Chondrocyte (in vitro differentiated cells): ENCODE measurements around the gene NAV3. TPM values are rescaled to one million over a fixed set of nuclear protein-coding genes. Genes with fewer than 3 reads are reported as not detected.

Source experiments
- DNase-seq: peaks from one replicate; pipeline ENCODE4 v3.0.0; 2021; ENCODE audit warnings: mixed read lengths, low spot score
- H3K27ac Mint-ChIP-seq: one replicate; pipeline ENCODE4 v1.8.0; 2021; ENCODE audit warnings: mild to moderate bottlenecking, moderate library complexity, mixed read lengths; ENCODE audit not compliant: unreplicated experiment
- H3K27me3 Mint-ChIP-seq: 2 replicates; pipeline ENCODE4 v1.8.0; 2021; ENCODE audit warnings: low read depth, mixed read lengths
- H3K36me3 Mint-ChIP-seq: 2 replicates; pipeline ENCODE4 v1.8.0; 2021; ENCODE audit warnings: low read depth, mixed read lengths
- H3K4me1 Mint-ChIP-seq: 2 replicates; pipeline ENCODE4 v1.8.0; 2021; ENCODE audit warnings: low read depth, mild to moderate bottlenecking, mixed read lengths
- H3K4me3 Mint-ChIP-seq: one replicate; pipeline ENCODE4 v1.8.0; 2021; ENCODE audit warnings: mild to moderate bottlenecking, moderate library complexity, mixed read lengths; ENCODE audit not compliant: unreplicated experiment
- H3K9me3 Mint-ChIP-seq: 2 replicates; pipeline ENCODE4 v1.8.0; 2021; ENCODE audit warnings: low read depth, mixed read lengths
- total RNA-seq: library from RNA; stranded (reverse); gene quantifications from 3 replicates; pipeline ENCODE4 v1.2.1, GENCODE V29; 2021
- TF ChIP-seq, protein P1 (sequence below): fragments of 200-600 bp; sonication (generic); IDR thresholded peaks from 2 replicates; pipeline ENCODE4 v1.5.0; 2021; ENCODE audit warnings: antibody characterized with exemption, mild to moderate bottlenecking, moderate library complexity

Gene NAV3
- total RNA-seq, 1 donor from 2014 or later: 29.9 TPM

DNA sequence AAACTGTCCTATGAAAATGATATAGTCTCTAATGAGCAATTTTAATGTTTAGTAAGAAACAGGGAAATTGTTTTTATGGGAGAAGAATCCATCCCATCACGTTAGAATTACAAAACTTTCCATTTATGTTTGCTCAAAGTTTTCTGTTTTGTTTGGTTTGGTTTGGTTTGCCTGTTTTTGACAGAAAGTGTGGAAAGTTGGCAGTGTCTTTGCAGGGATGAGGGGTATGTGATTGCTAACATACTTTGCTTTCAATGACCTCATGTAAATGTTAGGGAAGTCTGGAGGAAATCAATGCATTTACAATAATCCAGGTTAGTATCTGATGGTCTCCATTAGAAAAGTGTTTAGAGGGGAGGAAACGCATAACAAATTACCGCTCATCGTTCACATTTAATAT is 12.3 kb upstream of the NAV3 start:
- Mint-ChIP-seq H3K27ac (no peak overlapping the region), H3K36me3 (no peaks in the 10 kb centered on the region), H3K9me3 (no peaks in the 10 kb centered on the region), H3K27me3 (peaks cover 3% of the 10 kb centered on the region), H3K4me3 (no peak overlapping the region), H3K4me1 (peaks cover 6% of the 10 kb centered on the region)
- TF ChIP-seq, protein P1, sequence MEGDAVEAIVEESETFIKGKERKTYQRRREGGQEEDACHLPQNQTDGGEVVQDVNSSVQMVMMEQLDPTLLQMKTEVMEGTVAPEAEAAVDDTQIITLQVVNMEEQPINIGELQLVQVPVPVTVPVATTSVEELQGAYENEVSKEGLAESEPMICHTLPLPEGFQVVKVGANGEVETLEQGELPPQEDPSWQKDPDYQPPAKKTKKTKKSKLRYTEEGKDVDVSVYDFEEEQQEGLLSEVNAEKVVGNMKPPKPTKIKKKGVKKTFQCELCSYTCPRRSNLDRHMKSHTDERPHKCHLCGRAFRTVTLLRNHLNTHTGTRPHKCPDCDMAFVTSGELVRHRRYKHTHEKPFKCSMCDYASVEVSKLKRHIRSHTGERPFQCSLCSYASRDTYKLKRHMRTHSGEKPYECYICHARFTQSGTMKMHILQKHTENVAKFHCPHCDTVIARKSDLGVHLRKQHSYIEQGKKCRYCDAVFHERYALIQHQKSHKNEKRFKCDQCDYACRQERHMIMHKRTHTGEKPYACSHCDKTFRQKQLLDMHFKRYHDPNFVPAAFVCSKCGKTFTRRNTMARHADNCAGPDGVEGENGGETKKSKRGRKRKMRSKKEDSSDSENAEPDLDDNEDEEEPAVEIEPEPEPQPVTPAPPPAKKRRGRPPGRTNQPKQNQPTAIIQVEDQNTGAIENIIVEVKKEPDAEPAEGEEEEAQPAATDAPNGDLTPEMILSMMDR: no peak
- DNase-seq: no peak

DNA sequence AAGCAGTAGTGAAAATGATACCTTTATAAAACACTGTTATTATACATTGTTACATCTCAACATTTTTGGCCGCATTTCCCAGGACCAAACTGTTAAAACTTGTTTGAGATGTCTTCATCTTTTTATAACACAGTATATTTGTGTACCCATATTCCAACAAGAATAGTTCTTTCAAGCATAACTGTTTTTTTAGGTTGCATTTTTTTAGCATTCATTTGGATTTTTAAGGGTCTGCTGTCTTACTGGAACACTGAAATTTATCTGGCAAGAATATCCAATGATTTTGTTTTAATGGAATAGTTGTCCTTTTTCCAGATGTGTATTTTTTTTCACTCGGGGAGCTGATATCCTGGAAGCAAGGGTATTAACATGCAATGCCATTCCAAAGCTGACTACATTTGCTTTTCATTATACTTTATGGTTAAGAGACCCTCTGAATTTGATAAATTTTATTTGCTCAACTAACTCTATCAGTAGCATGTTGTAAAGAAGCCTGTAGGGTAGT is 8.9 kb upstream of the NAV3 start:
- no peaks in the 10 kb centered on the region for H3K4me1 Mint-ChIP-seq
- peaks cover 5% of the 10 kb centered on the region for H3K9me3 Mint-ChIP-seq
- H3K27me3 Mint-ChIP-seq: peaks cover 3% of the 10 kb centered on the region
- no peak overlapping the region for H3K4me3 Mint-ChIP-seq
- no peak overlapping the region for H3K27ac Mint-ChIP-seq
- no peak for DNase-seq
- peaks cover 2% of the 10 kb centered on the region for H3K36me3 Mint-ChIP-seq
- TF ChIP-seq, protein P1: no peak

DNA sequence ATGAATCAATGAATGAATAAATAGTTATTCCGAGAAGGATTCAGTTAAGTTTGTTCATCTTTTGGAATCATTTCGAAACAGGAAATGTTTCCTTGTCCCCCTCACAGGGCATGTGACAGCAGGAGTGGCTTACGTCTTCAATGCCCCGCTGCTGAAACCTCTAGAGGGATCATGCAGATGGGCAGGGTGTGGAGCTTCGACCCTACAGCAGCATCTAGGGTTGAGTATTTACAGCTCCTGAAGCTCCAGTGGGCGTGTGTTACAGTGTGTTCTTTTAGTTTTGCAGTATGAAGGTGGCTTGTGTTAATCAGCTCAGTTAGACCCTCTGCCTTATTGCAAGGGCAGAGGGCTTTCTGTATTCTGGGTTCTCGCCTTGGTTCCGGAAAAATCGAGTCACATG is 2.6 kb downstream of the NAV3 start:
- TF ChIP-seq, protein P1: no peak
- no peaks in the 10 kb centered on the region for H3K36me3 Mint-ChIP-seq
- no peaks in the 10 kb centered on the region for H3K9me3 Mint-ChIP-seq
- no peak overlapping the region for H3K27ac Mint-ChIP-seq
- DNase-seq: no peak
- no peak overlapping the region for H3K4me3 Mint-ChIP-seq
- peaks cover 24% of the 10 kb centered on the region for H3K4me1 Mint-ChIP-seq
- H3K27me3 Mint-ChIP-seq: no peaks in the 10 kb centered on the region

DNA sequence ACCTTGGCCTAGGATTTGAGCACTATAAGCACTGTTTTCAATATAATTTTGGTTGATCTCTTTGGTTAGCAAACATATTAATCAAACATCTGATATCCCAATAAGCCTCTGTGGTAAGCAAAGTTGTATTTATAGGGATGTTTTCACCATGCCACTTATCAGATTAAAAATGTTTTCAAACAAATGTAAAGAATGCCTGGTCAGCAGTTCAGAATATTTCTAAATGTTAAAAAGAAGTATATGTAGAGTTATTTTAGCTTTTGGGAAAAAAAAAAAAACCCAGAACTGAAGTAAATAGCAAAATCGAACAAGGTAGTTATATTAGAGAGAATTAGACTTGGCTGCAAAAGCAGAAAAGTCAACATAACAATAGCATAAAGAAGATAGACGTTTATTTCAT is 3.9 kb downstream of the NAV3 start:
- Mint-ChIP-seq H3K4me1 (peaks cover 19% of the 10 kb centered on the region), H3K27me3 (no peaks in the 10 kb centered on the region), H3K4me3 (no peak overlapping the region), H3K36me3 (no peaks in the 10 kb centered on the region), H3K9me3 (no peaks in the 10 kb centered on the region), H3K27ac (no peak overlapping the region)
- TF ChIP-seq, protein P1: no peak
- DNase-seq: no peak

DNA sequence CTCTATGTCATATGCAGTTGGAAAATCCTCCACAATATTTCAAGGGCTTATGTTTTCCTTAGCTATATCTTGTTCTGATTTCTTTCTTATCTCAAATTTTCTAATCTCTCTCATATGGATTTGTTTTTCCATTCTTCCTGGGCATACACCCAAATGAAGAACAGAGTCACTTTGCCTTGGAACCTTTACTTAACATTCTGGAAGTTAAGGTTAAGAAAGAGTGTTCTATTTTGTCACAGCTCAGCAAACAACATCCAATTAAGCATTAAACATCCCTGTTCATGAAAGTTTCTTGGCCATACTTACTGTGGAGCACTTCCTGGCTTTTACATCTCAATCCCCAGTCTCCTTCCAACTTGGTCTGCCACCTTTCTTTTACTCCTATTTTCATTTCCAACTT is 5.3 kb downstream of the NAV3 start:
- TF ChIP-seq, protein P1: no peak
- no peaks in the 10 kb centered on the region for H3K36me3 Mint-ChIP-seq
- peaks cover 7% of the 10 kb centered on the region for H3K4me1 Mint-ChIP-seq
- H3K4me3 Mint-ChIP-seq: no peak overlapping the region
- H3K27me3 Mint-ChIP-seq: no peaks in the 10 kb centered on the region
- H3K27ac Mint-ChIP-seq: no peak overlapping the region
- no peaks in the 10 kb centered on the region for H3K9me3 Mint-ChIP-seq
- no peak for DNase-seq
